ENCODE results near the gene MCTP1.
"Not testable (repeated sequence)": the region's sequence is repeated elsewhere in the genome, so short reads cannot be mapped to it uniquely, and the experiment has no call there.

The MCTP1 gene

DNA sequence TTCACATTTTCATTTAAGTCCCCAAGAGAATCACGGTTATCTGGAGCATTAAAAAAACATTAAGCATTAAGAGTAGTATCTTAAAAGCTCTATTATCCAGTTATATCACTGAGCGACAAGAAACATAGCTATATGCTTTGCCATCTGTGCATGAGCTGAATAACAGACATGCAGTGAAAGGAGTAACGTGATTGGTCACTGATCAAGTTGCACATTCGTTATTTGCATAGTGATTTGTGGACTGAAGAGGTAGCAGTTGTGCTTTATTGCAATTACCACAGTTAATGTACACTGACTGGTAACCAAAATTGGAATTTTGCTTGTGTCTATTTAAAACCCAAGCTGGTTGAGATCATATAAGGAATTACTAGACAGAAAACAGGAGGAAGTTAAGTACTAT is 107.4 kb downstream of the MCTP1 start:
- peak; percentile 5 for DNase-seq

DNA sequence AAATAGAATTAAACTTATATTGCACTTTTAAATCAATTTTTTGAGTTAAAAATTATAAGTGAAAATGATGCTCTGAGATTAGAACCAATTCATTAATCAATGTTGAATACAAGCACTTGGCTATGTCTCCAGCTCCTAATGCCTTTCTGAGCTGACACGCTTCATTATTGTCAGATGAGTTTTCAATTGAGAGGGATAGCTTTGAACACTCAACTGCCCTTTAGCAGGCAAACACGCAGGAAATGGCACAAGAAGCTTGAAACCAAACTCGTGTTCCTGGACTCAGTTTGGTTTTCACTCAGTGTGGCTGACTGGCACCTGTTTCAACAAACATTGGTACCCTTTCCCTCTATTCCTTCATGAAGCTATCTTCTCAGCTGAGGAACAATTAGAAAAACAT is 109.8 kb downstream of the MCTP1 start:
- no peak for DNase-seq

DNA sequence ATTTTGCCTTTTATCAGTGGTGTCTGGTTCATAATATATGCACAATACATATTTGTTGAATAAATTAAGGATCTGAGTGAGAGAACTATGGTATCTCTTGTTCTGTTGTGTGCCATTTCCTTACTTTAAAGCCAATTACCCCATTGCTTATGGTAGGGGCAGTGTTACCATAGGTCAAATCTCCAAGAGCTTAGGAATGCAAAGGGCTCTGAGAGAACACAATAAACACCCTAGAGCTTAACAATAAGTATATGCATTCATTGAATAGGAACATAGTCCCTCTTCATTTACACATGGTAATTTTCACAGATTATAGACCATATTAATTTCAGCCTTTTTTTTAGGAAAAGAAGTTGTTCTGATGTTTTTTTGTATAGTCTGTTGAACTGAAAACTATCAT is 112.2 kb downstream of the MCTP1 start:
- no peak for DNase-seq

DNA sequence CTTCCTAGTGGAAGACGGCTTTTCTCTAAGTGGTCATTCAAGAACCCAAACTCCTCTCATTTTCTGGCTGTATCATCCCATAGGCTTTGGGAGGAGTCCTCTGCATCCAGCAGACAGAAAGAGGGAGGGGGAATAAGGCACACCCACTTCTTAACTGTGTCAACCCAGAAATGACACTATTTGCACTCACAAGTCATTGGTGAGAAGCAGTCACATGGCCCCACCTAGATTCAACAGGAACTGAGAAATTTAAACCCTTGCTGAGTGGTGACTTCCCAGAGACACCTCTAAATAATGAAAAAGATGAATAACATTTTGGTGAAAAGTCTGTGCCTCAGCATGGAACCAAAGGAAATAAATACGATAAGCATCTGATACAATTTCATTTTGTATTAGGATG is 120.0 kb downstream of the MCTP1 start:
- no peak for DNase-seq

DNA sequence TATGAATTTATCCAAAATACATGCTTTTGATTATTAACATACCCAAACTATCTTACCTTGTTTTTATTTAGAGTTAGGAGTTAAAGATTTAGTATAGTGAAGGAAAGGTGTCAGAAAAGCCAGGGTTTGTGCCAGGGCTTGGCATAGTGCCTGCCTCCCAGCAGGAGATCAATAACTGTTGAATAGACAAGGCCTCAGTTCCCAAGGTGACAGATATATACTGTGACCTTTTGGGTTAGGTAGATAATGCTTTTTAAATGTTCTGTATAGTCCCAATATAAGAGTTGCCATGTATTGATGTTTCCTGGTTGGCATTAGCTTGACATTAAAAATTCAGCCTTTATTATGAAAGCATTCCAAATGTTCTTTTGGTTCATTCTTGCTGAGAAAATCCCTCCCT is 121.8 kb downstream of the MCTP1 start:
- peak; percentile 1 for DNase-seq

DNA sequence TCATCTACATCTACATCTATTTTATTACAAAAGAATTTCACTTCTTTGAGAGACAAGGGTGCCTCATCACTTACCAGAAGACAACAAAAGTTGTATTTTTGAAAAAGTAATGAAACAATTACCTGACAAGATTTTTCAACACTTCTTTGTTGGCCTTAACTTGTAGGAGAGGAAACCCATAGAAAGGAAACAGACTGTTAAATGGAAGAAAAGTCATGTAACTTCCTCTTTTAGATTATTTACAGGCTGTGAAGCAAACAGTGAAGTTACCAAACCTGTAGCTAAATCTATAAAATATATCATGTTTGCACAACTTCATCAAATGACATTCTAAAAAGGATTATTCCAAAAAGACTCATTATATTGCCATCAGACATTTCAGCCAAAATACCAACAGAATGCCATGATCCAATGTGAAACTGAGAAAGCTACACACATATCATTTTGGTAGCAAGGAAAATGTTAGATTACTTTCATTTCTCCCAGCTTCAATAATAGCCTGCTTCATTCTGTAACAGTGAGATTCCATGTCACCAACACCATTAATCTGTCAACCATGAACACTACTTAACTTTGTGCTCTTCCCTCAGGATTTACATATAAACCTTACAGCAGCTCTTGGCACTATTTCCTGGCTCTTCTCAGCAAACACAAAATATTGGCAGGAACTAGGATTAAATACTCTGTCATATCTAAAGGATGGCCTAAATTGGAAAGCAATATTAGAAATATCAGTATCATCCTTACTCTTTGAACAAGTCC is 122.5 kb downstream of the MCTP1 start:
- DNase-seq = no peak

DNA sequence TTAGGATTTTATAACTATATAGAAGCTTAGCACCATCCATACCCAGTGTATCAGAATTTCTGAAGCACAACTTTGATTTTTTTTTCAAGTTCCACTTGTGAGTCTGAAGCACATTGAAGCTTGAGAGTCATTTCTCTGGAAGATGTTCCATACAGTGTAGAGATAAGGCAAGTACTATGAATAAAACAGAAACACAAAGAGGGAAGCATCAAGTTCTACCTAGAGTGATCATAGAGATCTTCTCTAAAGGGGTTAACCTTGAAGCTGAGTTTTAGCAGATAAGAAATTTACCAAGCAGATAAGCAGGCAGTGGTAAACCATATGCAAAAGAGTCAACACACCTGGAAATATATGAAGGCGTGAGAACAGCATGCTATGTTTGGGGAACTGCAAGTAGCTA is 125.3 kb downstream of the MCTP1 start:
- no peak for DNase-seq

DNA sequence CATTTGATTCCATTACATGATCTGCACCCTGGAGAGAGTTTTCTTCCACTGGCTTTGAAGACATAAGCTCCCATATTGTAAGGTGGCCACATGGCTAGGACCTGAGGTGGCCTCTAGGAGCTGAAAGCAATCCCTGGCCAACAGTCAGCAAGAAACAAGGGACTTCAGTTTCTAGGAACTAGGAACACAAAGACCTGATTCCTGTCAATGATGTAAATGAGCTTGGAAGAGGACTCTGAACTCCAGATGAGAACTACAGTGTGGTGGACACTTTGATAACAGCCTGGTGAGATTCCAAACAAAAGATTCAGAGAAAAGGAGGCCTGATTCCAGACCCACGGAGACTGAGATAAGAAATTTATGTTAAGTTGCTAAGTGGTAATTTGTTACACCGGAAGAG is 129.0 kb downstream of the MCTP1 start:
- no peak for DNase-seq

DNA sequence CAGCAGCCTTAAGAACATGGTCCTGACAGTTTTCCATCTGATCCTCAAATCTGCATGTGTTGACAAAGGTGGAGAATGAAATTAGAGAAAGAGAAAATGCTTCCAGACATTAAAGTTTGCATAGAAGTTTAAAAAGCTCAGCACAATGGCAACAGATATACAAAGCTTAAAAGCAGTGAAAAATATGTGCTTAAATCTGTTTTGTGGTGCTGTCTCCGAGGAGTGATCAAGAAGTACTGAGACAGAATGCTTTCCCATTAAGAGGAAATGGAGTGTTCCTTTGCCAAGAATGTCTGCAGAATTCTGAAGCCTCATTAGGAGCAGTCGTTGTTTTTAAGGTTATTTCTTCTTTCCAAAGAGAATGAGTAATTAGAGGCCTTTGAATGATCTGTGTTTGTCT is 131.4 kb downstream of the MCTP1 start:
- DNase-seq = no peak

DNA sequence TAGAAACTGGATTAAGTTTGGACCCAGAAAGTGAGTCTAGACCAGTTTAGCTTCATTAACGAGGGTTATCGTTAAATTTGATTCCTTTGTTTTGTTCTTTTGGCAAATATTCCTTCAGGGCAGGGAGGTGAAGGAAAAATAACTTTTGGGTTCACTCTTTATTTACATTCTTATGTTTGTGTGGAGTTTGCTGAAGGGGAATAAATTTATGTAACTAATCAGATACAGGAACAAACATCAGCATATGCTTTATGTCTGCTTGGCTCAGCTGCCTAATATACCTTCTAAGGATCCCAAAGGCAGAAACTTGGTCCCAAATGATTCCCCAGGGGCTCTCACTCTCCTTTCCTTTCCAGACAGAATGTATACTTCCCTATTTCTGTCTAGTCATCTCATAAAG is 132.4 kb downstream of the MCTP1 start:
- DNase-seq = no peak

DNA sequence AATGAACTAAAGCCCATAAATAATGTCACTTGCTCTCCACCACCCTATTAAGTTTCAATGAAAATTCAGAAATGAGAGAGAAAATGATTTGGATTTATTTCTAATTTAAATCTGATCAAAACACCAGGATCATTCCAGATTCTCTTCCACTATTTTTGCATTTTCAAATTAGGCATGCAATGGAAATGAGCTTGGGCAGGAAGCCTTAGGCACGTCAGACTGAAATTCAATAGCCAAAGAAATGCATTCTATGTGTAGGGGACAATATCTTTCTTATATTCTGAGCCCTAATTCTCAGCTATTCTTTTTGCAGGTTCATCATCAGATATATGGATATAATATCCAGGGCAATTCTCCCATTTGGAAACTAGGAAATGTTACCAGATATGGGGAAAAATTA is 132.8 kb downstream of the MCTP1 start:
- DNase-seq = no peak

DNA sequence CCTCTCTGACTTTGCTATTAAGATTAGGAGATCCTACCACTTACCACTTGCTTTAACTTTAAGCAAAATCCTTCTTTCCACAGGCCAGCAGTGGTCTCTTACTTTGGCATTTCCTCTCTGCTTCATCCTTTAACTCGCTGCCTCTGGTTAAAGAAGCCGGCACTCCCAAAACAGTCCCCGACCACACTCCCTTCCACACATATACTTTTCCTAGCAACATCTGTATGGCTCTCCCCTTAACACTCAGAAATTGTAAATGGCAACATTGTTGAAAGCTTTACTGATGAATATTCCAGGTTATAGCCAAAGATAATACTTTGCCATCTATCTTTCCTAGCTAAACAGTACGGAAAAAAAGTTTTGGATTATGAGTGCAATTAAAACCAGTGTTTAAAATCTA is 133.2 kb downstream of the MCTP1 start:
- DNase-seq = no peak

DNA sequence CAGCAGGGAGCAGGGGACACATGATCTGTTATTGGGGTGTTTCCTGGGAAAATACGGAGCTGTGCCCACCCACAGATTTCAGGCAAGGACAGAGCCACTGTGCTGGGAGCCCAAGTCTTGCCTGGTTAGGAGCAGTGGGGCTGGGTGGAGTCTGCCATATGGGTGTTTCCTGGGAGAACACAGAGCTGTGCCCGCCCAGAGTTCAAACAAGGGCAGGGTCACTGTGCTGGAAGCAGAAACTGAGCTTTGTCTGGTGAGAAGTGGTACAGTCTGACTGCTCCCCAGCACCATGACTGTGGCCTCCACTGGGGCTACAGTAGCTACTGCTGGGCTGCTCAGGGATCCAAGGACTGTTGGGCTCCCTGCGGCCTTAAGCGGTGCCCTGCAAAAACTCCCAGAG is 135.5 kb downstream of the MCTP1 start:
- no peak for DNase-seq

DNA sequence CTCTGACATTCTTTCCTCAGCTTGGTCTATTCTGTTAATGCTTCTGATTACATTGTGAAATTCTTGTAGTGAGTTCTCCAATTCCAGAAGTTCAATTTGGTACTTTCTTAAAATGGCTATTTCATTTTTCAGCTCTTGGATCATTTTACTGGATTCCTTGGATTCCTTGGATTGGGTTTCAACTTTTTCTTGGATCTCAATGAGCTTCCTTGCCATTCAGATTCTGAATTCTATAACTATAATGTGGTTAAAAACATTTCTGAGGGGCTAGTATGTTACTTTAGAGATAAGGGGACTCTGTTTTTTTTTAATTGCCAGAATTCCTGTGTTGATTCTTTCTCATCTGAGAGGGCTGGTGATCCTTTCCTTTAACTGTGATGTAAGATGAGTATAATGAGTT is 136.4 kb downstream of the MCTP1 start:
- no peak for DNase-seq

DNA sequence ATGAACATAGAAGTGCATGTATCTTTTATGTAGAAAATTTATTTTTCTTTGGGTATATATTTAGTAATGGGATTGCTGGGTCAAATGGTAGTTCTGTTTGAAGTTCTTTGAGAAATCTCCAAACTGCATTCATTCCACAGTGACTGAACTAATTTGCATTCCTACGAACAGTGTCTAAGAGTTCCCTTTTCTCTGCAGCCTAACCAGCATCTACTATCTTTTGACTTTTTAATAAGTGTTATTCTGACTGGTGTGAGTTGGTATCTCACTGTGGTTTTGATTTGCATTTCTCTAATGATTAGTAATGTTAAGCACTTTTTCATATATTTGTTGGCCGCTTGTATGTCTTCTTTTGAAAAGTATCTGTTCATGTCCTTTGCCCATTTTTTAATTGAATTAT is 141.0 kb downstream of the MCTP1 start:
- not testable (repeated sequence) for DNase-seq

DNA sequence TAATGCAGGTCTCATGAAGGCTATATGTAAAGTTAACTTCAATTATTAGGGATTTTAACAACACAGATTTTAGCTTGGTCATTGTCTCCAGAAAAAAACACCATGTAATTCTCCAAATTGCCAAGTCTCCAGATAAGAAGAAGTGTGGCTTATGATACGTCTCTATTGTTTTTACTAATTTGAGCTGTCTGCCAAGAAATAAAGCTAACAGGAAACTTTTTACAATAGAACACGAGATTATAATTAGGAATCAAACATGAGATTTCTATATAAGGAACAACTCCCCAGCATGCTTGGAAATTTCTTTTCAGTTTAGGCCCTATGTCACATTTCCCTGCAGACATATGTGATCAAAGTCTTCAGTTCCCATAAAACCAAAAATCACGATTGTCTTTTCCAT is 142.7 kb downstream of the MCTP1 start:
- DNase-seq = no peak

DNA sequence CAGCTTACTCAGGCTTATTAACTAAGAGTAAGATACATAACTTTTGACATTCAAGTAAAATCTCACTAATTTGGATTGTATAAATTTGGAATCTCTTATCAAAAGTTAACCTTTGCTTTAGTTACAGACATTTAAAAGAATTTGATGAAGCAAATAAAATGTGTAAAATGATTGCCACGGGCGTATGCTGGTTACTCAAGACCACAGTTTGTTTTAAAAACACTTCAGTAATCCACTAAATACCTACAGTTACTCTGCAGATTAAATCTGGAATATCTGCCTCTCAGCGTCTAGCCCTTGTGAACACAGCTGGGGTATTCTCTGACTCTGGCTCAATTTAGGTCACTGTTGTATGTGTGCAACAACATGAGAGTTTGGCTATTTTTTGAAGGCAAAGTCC is 143.8 kb downstream of the MCTP1 start:
- DNase-seq = no peak

DNA sequence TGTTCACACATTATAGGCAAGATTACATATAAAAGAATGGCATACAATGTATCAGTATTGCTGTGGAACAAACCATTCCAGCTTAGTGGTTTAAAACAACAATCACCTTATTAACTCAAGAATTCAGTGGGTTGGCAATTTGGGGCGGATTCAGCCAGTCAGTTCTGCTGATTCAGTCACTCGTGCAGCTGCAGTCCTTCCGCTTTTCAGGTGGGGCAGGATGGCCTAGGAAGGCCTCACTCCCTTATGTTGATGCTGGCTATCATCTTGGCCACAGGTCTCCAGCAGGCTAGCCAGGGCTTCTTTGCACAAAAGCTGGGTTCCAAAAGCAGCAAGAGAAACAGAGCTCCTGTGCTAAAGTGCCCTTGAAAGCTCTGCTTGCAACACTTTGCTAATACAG is 150.6 kb downstream of the MCTP1 start:
- no peak for DNase-seq

DNA sequence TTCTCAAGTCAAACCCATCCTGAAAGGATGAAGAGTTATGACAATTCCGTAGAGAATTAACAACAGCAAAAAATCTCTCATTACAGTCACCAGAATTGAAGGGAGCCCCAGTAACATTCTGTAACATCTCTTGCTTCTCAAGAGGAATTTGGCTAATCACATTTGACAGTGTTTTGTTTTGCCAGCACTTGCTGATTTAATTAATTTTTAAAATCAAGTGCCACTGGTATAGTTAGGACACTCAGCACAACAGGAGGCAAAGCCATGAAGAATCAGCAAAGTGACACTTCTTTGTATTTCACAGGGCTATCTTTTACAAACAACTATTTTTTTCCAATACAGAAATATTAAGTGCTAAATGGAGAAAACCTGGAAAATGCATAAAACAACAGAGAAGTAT is 152.8 kb downstream of the MCTP1 start:
- DNase-seq = no peak

DNA sequence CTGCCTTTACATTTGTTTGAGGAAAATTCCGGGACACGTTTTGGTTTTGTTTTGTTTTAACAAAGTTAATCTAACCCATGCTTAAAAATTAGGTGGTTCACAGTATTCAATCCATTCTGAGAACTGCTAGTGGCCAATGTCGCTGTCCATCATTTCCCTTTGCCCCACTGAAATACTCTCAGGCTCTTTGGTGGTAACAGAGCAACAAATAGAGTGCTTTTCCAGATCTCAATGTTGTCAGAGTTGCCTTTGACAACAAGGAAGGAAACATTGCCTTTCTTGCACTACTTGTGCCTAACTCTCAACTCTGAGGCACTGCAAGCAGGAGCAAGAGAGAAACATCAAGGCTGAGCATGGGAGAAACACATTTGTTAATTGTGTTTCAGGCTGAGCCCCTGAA is 154.0 kb downstream of the MCTP1 start:
- no peak for DNase-seq

DNA sequence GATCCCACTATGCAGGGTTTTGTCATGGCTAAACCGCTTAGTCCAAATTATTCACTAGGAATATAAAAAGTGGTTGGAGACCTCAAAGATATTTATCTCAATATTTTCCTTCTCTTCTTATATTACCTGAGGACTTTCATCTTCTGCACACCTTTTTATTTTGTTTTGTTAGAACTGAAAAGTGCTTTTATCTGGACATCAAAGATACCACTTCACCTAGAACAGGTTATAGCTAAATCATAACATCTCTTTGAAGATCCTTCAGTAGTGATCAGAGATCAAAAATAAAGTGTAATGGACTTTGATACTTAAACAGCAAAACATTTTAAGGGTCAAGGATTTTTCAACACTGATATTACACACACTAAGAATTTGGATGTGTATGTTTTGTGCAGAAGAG is 160.2 kb downstream of the MCTP1 start:
- no peak for DNase-seq

DNA sequence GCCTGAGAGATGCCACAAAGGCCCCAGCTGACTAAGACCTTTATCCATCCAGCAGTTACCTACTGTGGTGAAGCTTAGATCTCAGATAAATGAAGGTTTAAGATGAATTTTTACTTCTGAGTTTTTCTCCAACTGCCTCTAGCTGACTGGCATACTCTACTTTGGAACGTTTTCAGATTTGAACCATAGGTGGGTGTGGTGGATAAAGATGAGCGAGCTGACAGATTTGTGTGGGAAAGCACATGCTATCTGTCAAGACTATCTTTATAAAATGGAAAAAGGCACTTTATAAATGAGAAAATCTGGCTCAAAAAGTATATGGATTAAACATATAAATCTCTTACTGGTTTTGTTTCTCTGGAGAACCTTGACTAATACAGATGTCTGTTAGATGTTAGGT is 160.8 kb downstream of the MCTP1 start:
- no peak for DNase-seq

DNA sequence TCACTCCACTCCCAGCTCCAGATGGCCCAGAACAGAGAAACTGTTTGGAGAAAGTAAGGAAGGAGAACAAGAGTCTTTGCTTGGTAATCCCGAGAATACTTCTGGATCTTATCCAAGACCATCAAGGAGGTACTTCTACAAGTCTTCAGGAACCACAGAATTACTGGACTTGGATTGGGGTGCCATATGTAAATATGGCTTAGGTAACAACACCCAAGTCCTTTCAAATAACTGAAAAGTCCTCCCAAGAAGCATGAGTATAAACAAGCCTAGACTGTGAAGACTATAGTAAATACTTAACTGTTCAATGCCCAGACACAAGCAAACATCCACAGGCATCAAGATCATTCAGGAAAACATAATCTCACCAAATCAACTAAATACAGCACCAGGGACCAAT is 170.0 kb downstream of the MCTP1 start:
- DNase-seq = no peak

DNA sequence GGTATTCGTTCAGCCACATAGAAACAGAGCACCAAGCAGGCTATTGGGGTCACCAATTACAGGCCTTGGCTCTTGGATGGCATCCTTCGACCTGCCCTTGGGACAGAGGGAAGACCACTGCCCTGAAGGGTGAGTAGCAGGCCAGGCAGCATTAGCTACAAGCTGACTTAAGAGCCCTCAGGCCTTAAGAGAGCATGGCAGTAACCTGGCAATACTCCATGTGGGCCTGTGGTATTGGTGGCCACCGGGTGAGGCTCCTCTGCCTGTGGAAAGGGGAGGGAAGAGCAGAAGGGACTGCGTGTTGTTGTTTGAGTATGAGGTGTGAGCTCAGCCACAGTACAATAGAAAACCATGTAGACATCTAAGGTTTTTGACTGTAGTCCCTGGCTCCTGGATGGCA is 170.6 kb downstream of the MCTP1 start:
- no peak for DNase-seq

DNA sequence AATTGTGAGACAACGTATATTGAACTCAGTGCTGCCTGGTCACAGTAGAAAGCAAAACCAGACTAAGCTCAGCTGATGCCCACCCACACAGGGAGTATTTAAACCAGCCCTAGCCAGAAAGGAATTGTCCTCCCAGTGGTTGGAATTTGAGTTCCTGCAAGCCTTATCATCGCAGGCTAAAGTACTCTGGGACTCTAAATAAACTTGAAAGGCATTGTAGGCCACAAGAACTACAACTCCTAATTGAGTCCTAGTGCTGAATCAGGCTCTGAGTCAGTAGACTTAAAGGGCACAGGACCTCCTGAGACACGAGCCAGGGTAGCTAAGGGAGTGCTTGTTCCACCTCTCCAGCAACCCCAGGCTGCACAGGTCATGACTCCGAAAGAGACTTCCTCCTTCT is 171.4 kb downstream of the MCTP1 start:
- no peak for DNase-seq

DNA sequence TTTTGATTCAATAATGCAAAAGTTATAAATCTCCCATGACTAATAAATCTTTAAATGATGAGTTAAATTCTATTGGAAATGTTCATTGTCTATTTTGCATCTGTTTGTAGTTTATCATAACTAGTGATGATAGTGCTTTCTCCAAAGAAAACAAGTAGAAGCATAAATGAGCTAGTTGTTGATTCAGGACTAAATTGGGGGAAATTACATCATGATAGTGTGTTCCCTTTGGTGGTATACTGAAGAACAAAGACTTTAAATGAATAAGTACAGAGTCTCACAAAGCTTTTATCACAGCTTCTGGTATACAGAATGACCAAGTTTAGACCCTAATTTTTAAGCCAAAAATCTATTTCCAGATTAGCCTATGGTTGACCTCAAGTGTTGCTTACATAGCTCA is 173.8 kb downstream of the MCTP1 start:
- no peak for DNase-seq

Data from NCI-H2171 treated with DMSO at 0.1 percent for 48 hours (cell line).